Right kidney (tissue), 1 donor: ENCODE data around the gene PPFIA3.

ENCODE experiments used
- DNase-seq: peaks from one replicate; pipeline ENCODE4 v3.0.0-alpha.2; 2016

PPFIA3 gene

GRCh38 chr19:49149652-49150105 lies 30.3 kb downstream of the PPFIA3 start:
- DNase-seq, result no peak

- DNase-seq, result peak; percentile 100
These were observed 31.0 kb downstream of the PPFIA3 start for GRCh38 chr19:49150106-49150943.

GRCh38 chr19:49150944-49151243 lies 31.6 kb downstream of the PPFIA3 start:
- no peak for DNase-seq

- no peak for DNase-seq
These were observed 32.1 kb downstream of the PPFIA3 start for GRCh38 chr19:49151267-49152118.

GRCh38 chr19:49152119-49152550 lies 32.8 kb downstream of the PPFIA3 start:
- no peak for DNase-seq

- no peak for DNase-seq
These were observed 33.9 kb downstream of the PPFIA3 start for GRCh38 chr19:49153167-49153809.

- no peak for DNase-seq
These were observed 34.9 kb downstream of the PPFIA3 start for GRCh38 chr19:49154279-49154678.

- peak; percentile 68 for DNase-seq
These were observed 35.9 kb downstream of the PPFIA3 start, which contains the start of gene HRC for GRCh38 chr19:49155005-49155819. HRC (minus strand) TSS chr19:49155396; CDS start chr19:49155237, 159 bp downstream.

- peak; percentile 56 for DNase-seq
These were observed 36.5 kb downstream of the PPFIA3 start for GRCh38 chr19:49155820-49156346.

GRCh38 chr19:49157445-49158224 lies 38.3 kb downstream of the PPFIA3 start, which contains the start of gene TRPM4:
TRPM4 (plus strand) TSS chr19:49157792; CDS start chr19:49157867, 75 bp downstream.
- DNase-seq, result peak; percentile 76

GRCh38 chr19:49160450-49161189 lies 41.3 kb downstream of the PPFIA3 start:
- no peak for DNase-seq

- DNase-seq, result no peak
These were observed 42.6 kb downstream of the PPFIA3 start for GRCh38 chr19:49161987-49162386.

- DNase-seq, result no peak
These were observed 45.9 kb downstream of the PPFIA3 start for GRCh38 chr19:49165111-49165750.

GRCh38 chr19:49165865-49166301 lies 46.5 kb downstream of the PPFIA3 start:
- peak; percentile 45 for DNase-seq

GRCh38 chr19:49167857-49168409 lies 48.6 kb downstream of the PPFIA3 start:
- no peak for DNase-seq

GRCh38 chr19:49168421-49168820 lies 49.1 kb downstream of the PPFIA3 start:
- DNase-seq, result no peak

- no peak for DNase-seq
These were observed 53.9 kb downstream of the PPFIA3 start for GRCh38 chr19:49173198-49173597.

- no peak for DNase-seq
These were observed 61.3 kb downstream of the PPFIA3 start for GRCh38 chr19:49180659-49181058.
